SIG-M5 treated with dmso at 0.1 percent for 504 hours (cell line): ENCODE data around the gene UGT1A6.

Source experiments
- DNase-seq: peaks from one replicate; lab custom pipeline; 2025; ENCODE audit not compliant: unreplicated experiment; lab: John Stamatoyannopoulos, UW

The UGT1A6 gene

DNA sequence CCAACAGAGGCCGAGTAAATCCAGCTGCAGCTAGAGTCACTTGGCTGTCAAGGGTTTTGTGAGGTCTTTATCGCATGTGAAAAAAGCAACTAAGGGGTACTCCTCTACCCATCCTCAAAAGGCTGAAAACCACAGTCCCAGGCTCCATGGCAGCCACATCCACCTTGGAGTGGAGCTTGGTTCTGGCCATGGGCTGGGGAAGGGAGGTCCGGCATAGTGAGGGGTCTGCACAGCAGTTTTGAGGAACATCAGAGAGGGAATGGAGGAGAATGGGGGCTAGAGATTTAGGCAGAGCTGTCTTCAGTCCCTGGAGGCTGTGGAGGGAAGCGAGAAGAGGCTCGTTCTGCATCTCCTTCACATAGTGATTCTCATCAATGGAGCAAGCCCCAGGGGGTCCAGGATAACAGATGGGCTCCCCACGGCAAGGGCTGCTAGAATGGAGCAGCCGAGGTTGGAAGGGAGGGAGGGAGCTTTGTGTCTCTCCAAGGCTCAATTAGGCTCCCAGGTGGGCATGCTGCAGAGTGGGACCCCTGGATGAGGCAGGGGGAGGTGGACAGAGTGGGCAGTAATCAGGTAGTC is 106.5 kb downstream of the UGT1A6 start:
- no peak for DNase-seq

DNA sequence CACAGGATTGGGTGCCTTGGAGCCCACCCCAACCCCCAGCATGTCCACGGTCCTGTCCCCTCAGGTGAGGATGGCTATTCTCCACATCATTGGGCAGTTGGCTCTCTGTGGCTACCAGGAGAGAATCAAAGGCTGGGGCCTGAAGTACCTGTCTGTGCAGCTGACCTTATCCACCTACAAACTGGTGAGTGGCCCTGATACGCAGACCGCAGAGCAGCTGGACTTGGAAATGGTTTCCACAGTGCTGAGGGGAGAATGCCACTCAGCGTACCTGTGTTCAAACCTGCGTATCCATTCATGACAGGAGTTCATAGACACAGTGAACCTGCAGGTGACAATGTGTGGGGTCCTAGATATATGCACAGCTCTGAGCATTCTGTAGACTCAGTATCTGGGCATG is 107.0 kb downstream of the UGT1A6 start:
- no peak for DNase-seq

- no peak for DNase-seq
These were observed 107.5 kb downstream of the UGT1A6 start for GRCh38 chr2:233800208-233800607.

- no peak for DNase-seq
These were observed 108.9 kb downstream of the UGT1A6 start for GRCh38 chr2:233801357-233802131.

DNA sequence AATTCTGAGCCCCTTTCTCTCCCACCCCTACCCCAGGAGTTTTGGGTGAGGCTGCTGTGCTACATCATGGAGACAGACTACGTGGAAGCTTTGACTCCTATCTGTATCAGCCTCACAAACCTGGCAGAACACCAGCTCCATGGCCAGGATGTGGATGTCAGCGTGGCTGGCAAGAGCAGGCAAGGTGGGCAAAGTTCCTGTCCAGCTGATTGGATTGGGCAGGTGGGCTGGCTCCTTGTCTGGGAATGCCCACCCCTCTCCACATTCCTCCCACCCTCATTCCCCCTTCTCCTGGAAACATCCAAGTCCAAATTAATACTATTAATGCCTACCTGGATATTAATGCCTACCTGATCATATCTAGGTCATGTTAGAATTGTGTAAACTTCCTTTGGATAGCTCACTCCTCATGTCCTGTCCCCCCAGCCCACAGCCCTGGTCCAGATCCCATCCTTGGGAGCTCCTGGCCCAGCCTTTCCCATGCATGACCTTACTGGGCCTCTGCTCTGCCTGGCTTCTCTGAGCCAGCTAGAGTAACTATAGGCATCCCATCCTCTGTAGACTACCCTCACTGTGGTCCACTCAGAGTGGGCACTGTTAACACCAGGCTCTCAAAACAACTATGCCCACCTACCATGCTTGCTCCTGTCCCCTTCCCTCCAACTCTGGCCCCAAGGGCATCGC is 109.6 kb downstream of the UGT1A6 start:
- no peak for DNase-seq

GRCh38 chr2:233803292-233803911 is 110.7 kb downstream of the UGT1A6 start:
- DNase-seq: no peak

GRCh38 chr2:233803994-233804393 is 111.3 kb downstream of the UGT1A6 start:
- no peak for DNase-seq

DNA sequence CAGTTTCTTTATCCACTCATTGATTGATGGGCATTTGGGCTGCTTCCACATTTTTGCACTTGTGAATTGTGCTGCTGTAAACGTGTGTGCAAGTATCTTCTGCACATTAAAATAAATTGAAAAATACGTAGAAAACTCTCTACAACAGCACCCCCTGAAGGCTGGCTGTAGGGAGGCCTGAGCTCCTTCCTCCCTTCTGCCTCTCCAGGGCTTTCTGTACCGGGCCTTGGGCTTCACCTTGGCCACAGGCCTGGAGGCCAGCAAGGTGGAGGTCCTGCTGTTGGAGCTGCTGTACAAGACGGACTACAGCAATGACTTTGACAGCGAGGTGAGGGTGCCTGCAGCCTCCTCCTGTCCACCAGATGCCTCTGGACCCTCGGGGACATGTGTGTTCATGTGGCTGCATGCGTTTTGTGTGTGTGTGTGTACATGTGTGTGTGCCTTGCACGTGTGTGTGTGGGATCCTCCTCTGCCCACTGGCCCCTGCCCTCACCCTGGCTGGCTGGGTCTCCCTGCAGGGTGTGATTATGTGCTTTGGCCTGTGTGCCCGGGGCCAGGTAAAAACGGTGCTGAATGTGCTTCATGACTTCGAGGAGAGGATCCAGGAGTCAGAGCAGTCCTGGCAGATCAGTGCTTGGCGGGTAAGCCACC is 114.7 kb downstream of the UGT1A6 start:
- no peak for DNase-seq

GRCh38 chr2:233807966-233808935 is 115.6 kb downstream of the UGT1A6 start:
- DNase-seq: no peak

GRCh38 chr2:233810385-233810784 is 117.7 kb downstream of the UGT1A6 start:
- DNase-seq: no peak

DNA sequence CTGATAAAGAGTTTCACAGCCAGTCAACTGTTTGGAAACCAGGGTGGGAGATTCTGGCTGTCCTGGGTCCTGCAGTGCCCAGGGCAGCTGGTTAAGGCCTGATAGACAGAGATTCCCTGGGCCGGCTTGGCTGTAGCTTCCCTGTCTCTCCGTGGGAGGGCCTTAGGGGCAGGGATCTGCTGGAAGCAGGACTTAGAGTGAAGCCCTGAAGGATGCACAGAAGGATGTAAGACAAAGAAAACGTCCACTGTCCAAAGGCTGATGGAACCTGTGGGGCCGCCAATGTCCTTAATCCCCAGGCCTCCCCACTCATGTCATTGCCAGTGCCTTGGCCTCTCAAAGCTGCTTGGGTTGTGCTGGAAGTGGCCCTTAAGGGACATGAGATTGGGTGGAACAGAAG is 118.4 kb downstream of the UGT1A6 start:
- DNase-seq: no peak

GRCh38 chr2:233811732-233812131 is 119.0 kb downstream of the UGT1A6 start:
- no peak for DNase-seq

- DNase-seq: no peak
These were observed 120.8 kb downstream of the UGT1A6 start for GRCh38 chr2:233813236-233814055.

- DNase-seq: no peak
These were observed 121.6 kb downstream of the UGT1A6 start for GRCh38 chr2:233814056-233814835.

- DNase-seq: no peak
These were observed 123.2 kb downstream of the UGT1A6 start for GRCh38 chr2:233815861-233816260.

GRCh38 chr2:233816334-233816733 is 123.6 kb downstream of the UGT1A6 start:
- DNase-seq: no peak

DNA sequence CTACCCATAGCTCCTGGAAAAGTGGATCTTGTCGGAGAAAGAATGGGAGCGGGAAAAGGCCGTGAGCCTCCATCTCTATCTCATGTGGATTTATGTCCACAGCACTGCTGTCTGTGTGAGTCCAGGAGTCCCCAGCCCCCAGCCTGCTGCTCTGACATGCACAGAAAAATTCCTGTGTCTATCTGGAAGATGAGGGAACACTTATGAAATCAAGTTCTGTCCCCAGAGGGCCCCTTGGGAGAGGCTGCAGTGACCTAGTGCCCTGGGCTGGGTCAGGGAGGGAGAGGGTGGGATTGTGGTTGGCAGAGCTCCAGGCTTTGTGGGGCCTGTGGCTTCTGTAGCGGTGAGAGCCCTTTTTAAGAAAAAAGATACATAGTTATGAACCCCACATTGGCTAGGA is 124.1 kb downstream of the UGT1A6 start:
- DNase-seq: no peak

DNA sequence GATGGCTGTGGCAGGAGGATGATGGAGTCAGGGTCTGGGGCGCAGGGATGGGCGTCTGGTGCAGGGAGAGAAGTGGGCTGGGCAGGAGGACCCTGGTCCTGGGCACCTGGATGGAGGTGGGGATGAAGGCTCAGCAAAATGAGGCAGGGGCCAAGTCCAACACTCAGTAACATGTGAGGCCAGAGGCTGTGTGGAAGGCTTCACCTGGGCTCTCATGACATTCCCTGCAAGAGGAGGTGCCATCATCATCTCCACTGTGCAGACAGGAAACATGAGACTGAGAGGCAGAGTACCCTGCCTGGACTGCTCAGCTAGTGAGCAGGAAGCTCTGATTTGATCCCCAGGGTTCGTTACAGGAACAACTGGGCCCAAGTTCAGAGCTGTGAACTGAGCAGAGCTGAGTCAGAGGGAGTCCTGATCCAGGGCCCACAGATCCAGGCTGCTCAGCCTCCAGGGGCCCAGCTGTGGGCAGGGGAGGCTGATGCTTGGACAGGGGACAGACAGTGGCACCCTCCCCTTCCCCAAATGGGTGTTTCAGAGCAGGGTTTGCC is 124.7 kb downstream of the UGT1A6 start:
- no peak for DNase-seq
